ENCODE measurements around the gene MLYCD.

Gene MLYCD

GRCh38 chr16:83899272-83899897, 470 bp downstream of the MLYCD start:
- DNase-seq (ENCODE audit: low read depth) = no peak

GRCh38 chr16:83899978-83900377, 1.1 kb downstream of the MLYCD start:
- DNase-seq (ENCODE audit: low read depth) = no peak

- no peak for DNase-seq (ENCODE audit: low read depth)
These were observed 1.7 kb downstream of the MLYCD start for GRCh38 chr16:83900571-83900970.

GRCh38 chr16:83901101-83901500, 2.2 kb downstream of the MLYCD start:
- DNase-seq (ENCODE audit: low read depth) = peak; percentile 21

GRCh38 chr16:83903751-83904150, 4.8 kb downstream of the MLYCD start:
- no peak for DNase-seq (ENCODE audit: low read depth)

GRCh38 chr16:83906683-83907082, 7.8 kb downstream of the MLYCD start:
- no peak for DNase-seq (ENCODE audit: low read depth)

GRCh38 chr16:83907111-83907510, 8.2 kb downstream of the MLYCD start:
- no peak for DNase-seq (ENCODE audit: low read depth)

GRCh38 chr16:83907631-83908250, 8.8 kb downstream of the MLYCD start:
- no peak for DNase-seq (ENCODE audit: low read depth)

- no peak for DNase-seq (ENCODE audit: low read depth)
These were observed 9.9 kb downstream of the MLYCD start for GRCh38 chr16:83908798-83909197.

GRCh38 chr16:83911290-83911689, 12.4 kb downstream of the MLYCD start:
- no peak for DNase-seq (ENCODE audit: low read depth)

GRCh38 chr16:83912519-83913244, 13.8 kb downstream of the MLYCD start:
- no peak for DNase-seq (ENCODE audit: low read depth)

GRCh38 chr16:83913245-83913633, 14.3 kb downstream of the MLYCD start:
- no peak for DNase-seq (ENCODE audit: low read depth)

GRCh38 chr16:83914091-83914710, 15.3 kb downstream of the MLYCD start:
- no peak for DNase-seq (ENCODE audit: low read depth)

- DNase-seq (ENCODE audit: low read depth) = no peak
These were observed 16.2 kb downstream of the MLYCD start for GRCh38 chr16:83915081-83915480.

GRCh38 chr16:83915491-83915890, 16.6 kb downstream of the MLYCD start:
- no peak for DNase-seq (ENCODE audit: low read depth)

GRCh38 chr16:83917152-83918120, 18.5 kb downstream of the MLYCD start:
- no peak for DNase-seq (ENCODE audit: low read depth)

GRCh38 chr16:83920894-83921491, 22.1 kb downstream of the MLYCD start:
- DNase-seq (ENCODE audit: low read depth) = no peak

- DNase-seq (ENCODE audit: low read depth) = no peak
These were observed 24.9 kb downstream of the MLYCD start for GRCh38 chr16:83923581-83924365.

GRCh38 chr16:83924686-83925085, 25.8 kb downstream of the MLYCD start:
- no peak for DNase-seq (ENCODE audit: low read depth)

GRCh38 chr16:83925095-83925905, 26.4 kb downstream of the MLYCD start:
- no peak for DNase-seq (ENCODE audit: low read depth)

Data from GM04503 (cell line).